Body of pancreas (tissue), 4 donors: ENCODE results near the gene RSPH1. TPM values are rescaled to one million over a fixed set of nuclear protein-coding genes. Genes with fewer than 3 reads are reported as not detected.
A peak's percentile ranks its signal among the peaks of the same experiment; 100 is the strongest.

ENCODE experiments used
- ATAC-seq: fragments of 150-250 bp; one replicate; pipeline ENCODE4 v1.9.1; 2016
- DNase-seq, 4 donors: peaks; one replicate each; pipeline ENCODE4 v3.0.0-alpha.2; 2019
- H3K27ac ChIP-seq, 4 donors: fragments of 200-600 bp; sonication (generic); 1 replicate in 3 of 4; 2 replicates in 1 of 4; pipeline versions ENCODE4 v1.5.1 to v1.6.1; 2016 to 2019; ENCODE audit warnings: mild to moderate bottlenecking in 1 of 4, mixed read lengths in 1 of 4, moderate library complexity in 1 of 4
- H3K27me3 ChIP-seq, 2 donors: fragments of 200-600 bp; sonication (generic); one replicate each; pipeline ENCODE4 v1.6.0; 2016; ENCODE audit warnings: mild to moderate bottlenecking in 1 of 2
- H3K36me3 ChIP-seq, 2 donors: fragments of 200-600 bp; sonication (generic); replicated peaks in 1 of 2; 2 replicates each; pipeline ENCODE4 v1.5.1; 2016; ENCODE audit warnings: low read depth in 2 of 2; ENCODE audit not compliant: insufficient read depth in 1 of 2
- H3K4me1 ChIP-seq: fragments of 200-600 bp; sonication (generic); one replicate; pipeline ENCODE4 v1.6.0; 2016
- H3K4me3 ChIP-seq, 2 donors: fragments of 200-600 bp; sonication (generic); 1 replicate in 1 of 2; 2 replicates in 1 of 2; pipeline ENCODE4 v1.5.1; 2016 to 2019
- H3K9me3 ChIP-seq, 3 donors: fragments of 200-600 bp; sonication (generic); 1 replicate in 2 of 3; 2 replicates in 1 of 3; pipeline ENCODE4 v1.5.1; 2016
- POLR2A ChIP-seq, 3 donors: fragments of 450-650 bp; IDR thresholded peaks; one replicate each; pipeline ENCODE4 v1.6.1; 2016; ENCODE audit warnings: antibody characterized with exemption in 3 of 3, mild to moderate bottlenecking in 2 of 3
- WGBS, 2 donors: methylation state at CpG; one replicate each; pipeline ENCODE4 v1.1.5; 2017; 5-methylcytosine and 5-hydroxymethylcytosine counted together
- intact Hi-C: fragments of 100-400 bp; cut with DNase I; formaldehyde crosslinking; loops from one replicate; pipeline ENCODE4 v1.15.1; 2023
- total RNA-seq, 2 donors: library from RNA; depleted of rRNA; stranded (reverse); fragments of >200 nt; gene quantifications; one replicate each; pipeline ENCODE4 v1.1.0, GENCODE V29; 2016
- TF ChIP-seq, protein P1 (sequence below), 7 experiments: fragments of 450-650 bp in 4 of 7; fragments of 200-600 bp in 3 of 7; sonication (generic) in 3 of 7; IDR thresholded peaks; one replicate each; pipeline ENCODE4 v1.5.1; 2016 to 2019; ENCODE audit warnings: antibody characterized with exemption in 7 of 7

The RSPH1 gene
- total RNA-seq, 2 donors from 2014 or later, result 1.6 to 2.3 TPM

GRCh38 chr21:42537106-42537742 is 41.2 kb upstream of the RSPH1 start:
- no peak overlapping the region for H3K27ac ChIP-seq
- TF ChIP-seq, protein P1, sequence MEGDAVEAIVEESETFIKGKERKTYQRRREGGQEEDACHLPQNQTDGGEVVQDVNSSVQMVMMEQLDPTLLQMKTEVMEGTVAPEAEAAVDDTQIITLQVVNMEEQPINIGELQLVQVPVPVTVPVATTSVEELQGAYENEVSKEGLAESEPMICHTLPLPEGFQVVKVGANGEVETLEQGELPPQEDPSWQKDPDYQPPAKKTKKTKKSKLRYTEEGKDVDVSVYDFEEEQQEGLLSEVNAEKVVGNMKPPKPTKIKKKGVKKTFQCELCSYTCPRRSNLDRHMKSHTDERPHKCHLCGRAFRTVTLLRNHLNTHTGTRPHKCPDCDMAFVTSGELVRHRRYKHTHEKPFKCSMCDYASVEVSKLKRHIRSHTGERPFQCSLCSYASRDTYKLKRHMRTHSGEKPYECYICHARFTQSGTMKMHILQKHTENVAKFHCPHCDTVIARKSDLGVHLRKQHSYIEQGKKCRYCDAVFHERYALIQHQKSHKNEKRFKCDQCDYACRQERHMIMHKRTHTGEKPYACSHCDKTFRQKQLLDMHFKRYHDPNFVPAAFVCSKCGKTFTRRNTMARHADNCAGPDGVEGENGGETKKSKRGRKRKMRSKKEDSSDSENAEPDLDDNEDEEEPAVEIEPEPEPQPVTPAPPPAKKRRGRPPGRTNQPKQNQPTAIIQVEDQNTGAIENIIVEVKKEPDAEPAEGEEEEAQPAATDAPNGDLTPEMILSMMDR (IDR thresholded peaks at IDR 0.05), result peak in 3 of 7 experiments; percentile 18 to 35 (median 25)
- no peak for TF ChIP-seq POLR2A (IDR thresholded peaks at IDR 0.05)
- H3K4me3 ChIP-seq, result no peak overlapping the region
- no peaks in the 10 kb centered on the region for H3K36me3 ChIP-seq
- ATAC-seq (no peak), DNase-seq (peak in 1 of 4 donors; percentile 30)
- 65 to 67% methylated on average over 4 of the region's 4 CpGs for WGBS, 2 donors
- intact Hi-C loops, result no loop called here
- peaks cover 3% of the 10 kb centered on the region for H3K4me1 ChIP-seq
- H3K27me3 ChIP-seq, result no peaks in the 10 kb centered on the region
- H3K9me3 ChIP-seq, result no peaks in the 10 kb centered on the region

- Histone ChIP-seq H3K27ac (no peak overlapping the region), H3K4me3 (no peak overlapping the region), H3K4me1 (peaks cover 3% of the 10 kb centered on the region), H3K27me3 (no peaks in the 10 kb centered on the region), H3K36me3 (no peaks in the 10 kb centered on the region), H3K9me3 (no peaks in the 10 kb centered on the region)
- TF ChIP-seq, protein P1 (IDR thresholded peaks at IDR 0.05), result no peak
- no peak for TF ChIP-seq POLR2A (IDR thresholded peaks at IDR 0.05)
- no peak for DNase-seq
- ATAC-seq, result no peak
- WGBS, 2 donors, result 81 to 89% methylated on average over 8 of the region's 8 CpGs
- intact Hi-C loops, result no loop called here
Observed at GRCh38 chr21:42536601-42537000, 40.6 kb upstream of the RSPH1 start.

- no peak for DNase-seq
- no peaks in the 10 kb centered on the region for H3K36me3 ChIP-seq
- TF ChIP-seq, protein P1 (IDR thresholded peaks at IDR 0.05), result no peak
- no peak overlapping the region for H3K4me3 ChIP-seq
- no peaks in the 10 kb centered on the region for H3K27me3 ChIP-seq
- no peaks in the 10 kb centered on the region for H3K9me3 ChIP-seq
- peaks cover 3% of the 10 kb centered on the region for H3K4me1 ChIP-seq
- ATAC-seq, result no peak
- WGBS, 2 donors, result 47 to 80% methylated on average over 3 to 17 of the region's 17 CpGs
- no peak overlapping the region for H3K27ac ChIP-seq
- intact Hi-C loops, result no loop called here
Observed at GRCh38 chr21:42535602-42536171, 39.7 kb upstream of the RSPH1 start.

DNA sequence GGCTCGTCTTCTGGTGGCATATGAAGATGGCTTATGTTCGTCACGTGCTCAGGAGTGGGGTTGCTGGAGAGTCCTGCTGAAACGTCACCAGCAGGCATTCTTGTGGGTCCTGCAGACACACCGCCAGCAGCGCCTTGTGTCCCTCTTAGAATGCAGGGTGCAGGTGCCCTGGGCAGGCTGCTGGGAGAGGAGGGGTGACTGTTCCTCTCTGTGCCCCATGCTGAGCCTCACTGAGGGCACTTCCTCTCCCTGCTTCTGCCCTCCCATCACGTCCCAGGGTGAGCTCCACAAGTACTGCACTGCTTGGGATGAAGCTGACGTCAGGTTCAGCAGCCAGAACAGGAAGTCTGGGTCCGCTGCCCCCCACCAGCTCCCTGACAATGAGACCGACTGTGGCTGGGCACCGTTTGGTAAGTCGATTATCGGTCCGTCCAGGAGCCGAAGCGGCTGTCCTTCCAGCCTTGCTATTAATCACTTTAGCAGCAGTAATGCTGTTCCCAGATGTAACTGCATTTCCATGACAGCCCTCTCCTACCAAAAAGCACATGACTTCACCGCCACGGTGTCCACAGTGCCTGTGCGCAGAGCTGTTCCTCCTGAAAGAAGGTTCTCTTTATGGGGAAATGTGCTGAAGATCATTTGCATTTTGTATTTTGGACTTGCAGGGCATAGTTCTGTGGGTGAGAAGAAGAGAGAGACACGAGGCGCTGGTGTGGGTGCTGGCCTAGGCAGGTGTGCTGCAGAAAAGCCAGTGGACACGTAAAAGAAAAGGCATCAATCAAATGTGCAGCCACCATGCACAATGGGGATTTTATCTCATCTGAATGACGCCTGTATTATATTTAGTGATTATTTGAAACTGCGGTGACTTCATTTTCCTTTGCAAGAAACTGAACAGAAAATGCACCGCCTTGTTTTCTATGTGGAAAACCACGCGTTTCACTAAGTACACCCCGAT is 38.7 kb upstream of the RSPH1 start:
- 80 to 89% methylated on average over 15 to 28 of the region's 28 CpGs for WGBS, 2 donors
- Histone ChIP-seq H3K27ac (peak overlapping the region in 1 of 4 donors; percentile 24), H3K27me3 (no peaks in the 10 kb centered on the region), H3K4me1 (peaks cover 3% of the 10 kb centered on the region), H3K9me3 (no peaks in the 10 kb centered on the region), H3K36me3 (no peaks in the 10 kb centered on the region), H3K4me3 (no peak overlapping the region)
- ATAC-seq (no peak), DNase-seq (peak in 1 of 4 donors; percentile 60)
- intact Hi-C loops, result no loop called here
- peak in 2 of 3 donors; percentile 9 to 46 for TF ChIP-seq POLR2A (IDR thresholded peaks at IDR 0.05)
- TF ChIP-seq, protein P1 (IDR thresholded peaks at IDR 0.05), result no peak
